Inflammatory macrophage treated with lipopolysaccharide for 1 hour (primary cell): ENCODE results near the gene C2CD5.
"Not testable (repeated sequence)": the region's sequence is repeated elsewhere in the genome, so short reads cannot be mapped to it uniquely, and the experiment has no call there.

ENCODE experiments used
- DNase-seq, 2 donors: peaks; one replicate each; pipeline ENCODE4 v3.0.0-alpha.2; 2020 to 2022

C2CD5 gene

DNA sequence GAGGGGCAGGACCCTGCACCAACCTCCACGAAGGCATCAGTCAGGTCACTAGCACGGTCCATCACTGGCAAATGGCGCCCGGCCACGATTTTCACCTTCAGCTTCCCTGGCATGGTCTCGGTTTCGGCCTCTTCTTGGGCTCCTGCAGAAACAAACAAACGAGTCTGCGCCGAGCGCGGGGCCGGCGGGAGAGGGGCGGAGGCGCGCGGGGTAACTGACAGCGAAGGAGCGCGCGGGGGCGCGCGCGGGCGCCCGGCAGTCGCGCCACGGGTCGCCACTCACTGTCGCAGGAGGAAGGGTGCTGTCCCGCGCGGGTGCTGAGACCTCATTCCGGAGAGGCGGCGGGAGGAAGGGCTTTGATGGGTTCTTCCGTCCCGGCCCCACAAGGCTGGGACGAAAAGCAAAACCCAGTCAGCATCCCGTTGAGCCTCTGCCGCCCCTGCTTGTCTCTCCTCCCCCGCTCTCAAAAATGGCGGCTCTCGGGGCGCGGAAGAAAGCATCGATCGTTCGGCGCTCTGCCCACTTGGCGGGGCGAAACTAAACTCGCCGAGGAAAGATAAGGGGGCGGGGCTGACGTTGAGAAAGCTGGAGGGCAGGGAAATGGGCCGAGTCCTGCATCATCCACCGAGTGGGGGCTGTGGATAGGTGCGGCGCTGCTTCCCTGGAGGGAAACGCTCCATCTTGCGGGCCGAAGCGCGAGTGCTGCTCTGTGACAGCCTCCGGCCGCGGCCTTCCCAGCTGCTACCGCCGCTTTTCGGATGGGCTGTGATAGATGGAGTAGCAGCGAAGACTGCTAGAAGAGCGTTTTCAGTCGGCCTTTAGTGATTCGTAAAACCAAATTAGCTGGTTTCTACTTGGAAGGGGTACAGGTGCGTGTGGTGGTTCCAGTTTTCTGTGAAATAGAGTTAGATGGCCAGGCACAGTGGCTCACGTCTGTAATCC, at the start of gene C2CD5:
TSS of gene C2CD5 (minus strand) at position 505 of the 942 bp plus-strand sequence. CDS start at position 113, 392 bp downstream.
- DNase-seq, result peak; percentile 93 to 98

- DNase-seq, result no peak
These were observed 49.5 kb upstream of the C2CD5 start for GRCh38 chr12:22593864-22594263.

DNA sequence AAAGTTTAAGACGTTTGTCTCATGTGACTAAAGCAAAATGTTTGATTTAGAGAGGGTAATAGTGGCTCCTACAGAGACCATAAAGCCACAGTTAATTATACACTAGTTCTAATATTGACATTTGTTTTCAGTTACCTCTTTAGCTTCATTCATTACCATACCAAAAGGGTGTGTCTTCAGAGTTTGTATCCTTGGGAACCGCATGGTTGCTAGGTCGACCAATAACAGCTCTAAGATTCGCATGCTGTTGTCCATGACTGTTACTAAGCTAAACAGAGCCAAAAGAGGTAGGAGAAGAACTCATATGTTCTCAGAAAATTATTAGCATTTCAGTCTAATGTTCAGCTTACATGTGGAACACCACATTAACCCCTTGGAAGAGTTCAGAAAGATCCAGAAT, 44.5 kb upstream of the C2CD5 start:
- no peak for DNase-seq

- no peak for DNase-seq
These were observed 34.0 kb upstream of the C2CD5 start for GRCh38 chr12:22578328-22578727.

GRCh38 chr12:22577667-22578066, 33.3 kb upstream of the C2CD5 start:
- no peak for DNase-seq

DNA sequence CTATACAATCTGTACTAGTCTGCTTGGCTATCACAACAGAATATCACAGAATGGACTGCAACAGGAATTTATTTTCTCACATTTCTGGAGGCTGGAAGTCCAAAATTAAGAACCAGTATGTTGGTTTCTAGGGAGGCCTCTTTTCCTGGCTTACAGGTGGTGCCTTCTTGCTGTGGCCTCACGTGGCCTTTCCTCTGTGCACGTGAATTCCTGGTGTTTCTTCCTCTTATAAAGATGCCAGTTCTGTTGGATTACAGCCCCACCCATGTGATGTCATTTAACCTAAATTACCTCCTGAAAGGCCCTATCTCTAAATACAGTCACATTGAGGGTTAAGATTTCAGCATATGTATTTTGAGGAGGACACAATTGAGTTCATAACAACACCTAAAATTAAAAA, 32.1 kb upstream of the C2CD5 start:
- DNase-seq, result no peak

DNA sequence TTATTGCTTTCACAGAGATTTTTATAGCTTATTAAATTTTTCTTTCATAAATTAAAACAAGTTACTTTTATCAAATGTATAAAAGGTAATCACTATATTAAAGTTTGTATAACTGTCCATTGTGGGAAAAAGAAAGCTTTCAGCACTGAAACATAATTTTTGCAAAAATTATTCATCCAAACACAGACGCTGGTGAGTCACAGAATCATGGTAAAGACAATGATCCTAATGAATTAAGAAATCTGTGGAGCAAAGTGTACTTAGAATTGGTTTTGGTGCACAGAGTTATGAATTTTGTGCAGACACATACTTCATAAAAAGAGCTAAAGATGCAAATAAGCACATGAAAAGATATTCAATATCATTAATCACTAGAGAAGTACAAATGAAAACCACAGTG, 31.7 kb upstream of the C2CD5 start:
- DNase-seq, result no peak

GRCh38 chr12:22574921-22575320, 30.6 kb upstream of the C2CD5 start:
- DNase-seq, result no peak

GRCh38 chr12:22573181-22573580, 28.8 kb upstream of the C2CD5 start:
- no peak for DNase-seq

- no peak for DNase-seq
These were observed 24.9 kb upstream of the C2CD5 start for GRCh38 chr12:22569253-22569652.

DNA sequence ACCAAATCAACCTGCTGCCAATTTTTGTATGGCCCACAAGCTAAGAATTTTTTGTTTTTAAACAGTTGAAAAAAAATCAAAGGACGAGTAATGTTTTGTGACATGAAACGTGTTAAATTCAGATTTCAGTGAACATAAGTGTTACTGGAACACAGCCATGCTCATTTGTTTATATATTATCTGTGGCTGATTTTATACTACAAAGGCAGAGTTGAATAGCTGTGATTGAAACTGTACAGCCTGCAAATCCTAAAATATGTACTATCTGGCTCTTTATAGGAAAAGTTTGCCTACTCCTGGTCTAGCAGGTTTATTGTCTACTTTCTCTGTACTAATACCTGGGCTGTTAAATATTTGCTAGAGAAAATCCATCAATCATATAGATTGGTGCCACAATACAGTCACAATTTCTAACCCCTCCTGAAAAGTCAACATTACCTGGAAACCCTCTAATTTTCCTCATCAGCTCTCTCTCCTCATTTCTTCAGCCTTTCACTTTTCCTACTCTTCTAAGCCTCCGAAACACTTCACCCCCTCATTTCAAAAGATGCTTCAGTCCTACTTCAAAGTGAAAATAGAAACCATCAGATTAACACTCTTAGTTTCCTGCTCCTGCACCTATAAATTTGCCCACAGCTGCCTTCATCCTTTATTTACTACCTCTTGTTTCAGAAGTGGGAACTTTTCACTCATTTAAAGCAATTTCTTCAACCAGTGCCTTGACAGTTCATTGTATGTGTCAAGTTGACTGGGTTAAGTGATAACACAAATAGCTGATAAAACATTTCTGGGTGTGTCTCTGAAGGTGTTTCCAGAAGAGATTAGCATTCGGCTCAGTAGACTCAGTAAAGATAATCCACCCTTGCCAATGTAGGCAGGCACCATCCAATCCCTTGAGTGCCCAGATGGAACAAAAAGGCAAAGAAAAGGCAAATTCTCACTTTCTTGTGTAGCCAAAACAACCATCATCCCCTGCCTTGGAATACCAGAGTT, 18.0 kb upstream of the C2CD5 start:
- no peak for DNase-seq

DNA sequence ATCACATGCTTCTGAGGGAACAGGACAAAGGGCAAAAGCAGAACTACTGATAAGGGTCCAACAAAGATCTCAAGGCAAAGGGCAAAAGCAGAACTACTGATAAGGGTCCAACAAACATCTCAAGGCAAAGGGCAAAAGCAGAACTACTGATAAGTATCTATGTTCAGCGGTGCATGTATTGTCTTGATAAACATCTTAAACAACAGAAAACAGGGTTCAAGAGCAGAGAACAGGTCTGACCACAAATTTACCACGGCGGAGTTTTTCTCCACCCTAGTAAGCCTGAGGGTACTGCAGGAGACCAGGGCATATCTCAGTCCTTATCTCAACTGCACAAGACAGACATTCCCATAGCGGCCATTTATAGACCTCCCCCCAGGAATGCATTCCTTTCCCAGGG, 10.4 kb upstream of the C2CD5 start:
- not testable (repeated sequence) for DNase-seq

DNA sequence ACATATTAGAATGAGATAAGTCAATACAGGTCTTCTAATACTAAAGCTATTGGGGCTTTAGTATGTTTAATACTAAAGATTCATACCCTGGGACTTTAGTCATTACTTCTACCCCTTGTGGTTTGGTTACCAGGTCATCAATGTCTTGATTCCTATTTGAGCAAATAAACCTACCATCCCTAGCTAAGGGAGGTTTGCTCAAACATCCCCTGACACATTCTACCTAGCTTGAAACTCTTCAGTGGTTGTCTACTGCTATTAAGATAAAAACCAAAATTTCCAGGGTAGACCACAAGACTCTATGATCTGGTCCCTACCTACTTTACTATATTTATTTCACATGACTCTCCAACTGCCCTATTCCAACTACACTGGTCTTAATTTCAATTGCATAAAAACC, 7.3 kb upstream of the C2CD5 start:
- no peak for DNase-seq

DNA sequence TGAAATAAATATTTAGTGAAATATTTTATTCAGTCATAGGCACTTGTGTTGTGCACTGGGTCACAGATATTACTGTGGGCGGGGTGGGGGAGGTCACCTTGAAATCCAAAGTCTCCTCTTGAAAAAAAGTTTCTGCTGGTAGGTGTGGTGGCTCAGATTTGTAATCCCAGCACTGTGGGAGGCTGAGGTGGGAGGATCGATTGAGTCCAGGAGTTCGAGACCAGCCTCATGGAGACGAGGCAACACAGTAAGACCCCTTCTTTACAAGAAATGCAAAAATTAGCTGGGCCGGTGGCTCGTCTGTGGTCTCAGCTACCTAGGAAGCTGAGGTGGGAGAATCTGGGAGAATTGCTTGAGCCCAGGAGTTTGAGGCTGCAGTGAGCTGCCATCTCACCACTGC, 913 bp upstream of the C2CD5 start:
- no peak for DNase-seq

GRCh38 chr12:22543246-22544037, 900 bp downstream of the C2CD5 start:
- DNase-seq, result peak in 1 of 2 donors; percentile 21

DNA sequence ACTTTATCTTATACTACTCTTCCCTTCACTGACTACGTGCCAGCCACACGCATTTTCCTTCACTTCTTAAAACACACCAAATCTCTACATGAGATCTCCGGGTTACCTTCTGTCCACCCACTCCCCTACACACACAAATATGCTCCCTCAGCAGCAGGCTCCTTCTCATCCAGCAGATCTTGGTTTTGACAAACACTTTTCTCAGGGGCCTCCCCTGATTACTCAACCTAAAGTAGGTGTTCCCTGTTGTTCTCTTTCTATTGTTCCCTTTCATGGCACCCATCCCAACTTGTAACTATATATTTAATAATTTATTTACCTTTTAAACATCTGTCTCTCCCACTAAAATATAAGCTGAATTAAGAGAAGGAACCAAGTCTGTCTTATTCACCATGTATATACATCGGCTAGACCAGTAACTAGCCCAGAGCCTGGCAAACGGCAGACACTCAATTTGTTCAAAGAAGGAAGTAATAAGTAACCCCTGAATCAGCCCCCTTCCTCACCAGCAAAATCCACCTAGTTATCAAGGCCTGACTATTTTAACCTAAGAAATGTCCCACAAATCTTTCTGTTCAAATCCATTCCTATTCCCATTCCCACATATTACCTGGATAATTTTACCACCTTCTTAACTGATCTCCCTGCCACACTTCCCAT, 2.7 kb downstream of the C2CD5 start:
- peak; percentile 34 to 41 for DNase-seq

- peak; percentile 88 to 98 for DNase-seq
These were observed 5.3 kb downstream of the C2CD5 start for GRCh38 chr12:22539055-22539454.

DNA sequence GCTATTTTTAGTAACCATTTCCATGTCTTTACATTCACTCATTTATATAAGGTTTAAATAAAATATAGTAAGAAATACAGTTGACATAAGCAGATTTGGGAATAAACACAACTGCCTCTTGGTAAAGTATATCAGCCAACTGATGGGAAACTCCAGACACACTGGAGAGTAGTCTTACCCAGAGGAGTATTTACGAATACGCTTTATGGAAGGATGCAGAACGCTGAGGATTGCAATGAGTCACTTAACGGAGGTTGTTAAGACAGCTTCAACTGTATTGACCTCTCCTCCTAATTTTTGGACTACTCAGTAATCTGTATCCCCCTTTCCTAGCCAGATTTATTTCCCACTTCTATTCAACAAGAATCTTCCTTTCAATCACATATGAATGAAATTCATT, 6.0 kb downstream of the C2CD5 start:
- peak; percentile 57 to 72 for DNase-seq

DNA sequence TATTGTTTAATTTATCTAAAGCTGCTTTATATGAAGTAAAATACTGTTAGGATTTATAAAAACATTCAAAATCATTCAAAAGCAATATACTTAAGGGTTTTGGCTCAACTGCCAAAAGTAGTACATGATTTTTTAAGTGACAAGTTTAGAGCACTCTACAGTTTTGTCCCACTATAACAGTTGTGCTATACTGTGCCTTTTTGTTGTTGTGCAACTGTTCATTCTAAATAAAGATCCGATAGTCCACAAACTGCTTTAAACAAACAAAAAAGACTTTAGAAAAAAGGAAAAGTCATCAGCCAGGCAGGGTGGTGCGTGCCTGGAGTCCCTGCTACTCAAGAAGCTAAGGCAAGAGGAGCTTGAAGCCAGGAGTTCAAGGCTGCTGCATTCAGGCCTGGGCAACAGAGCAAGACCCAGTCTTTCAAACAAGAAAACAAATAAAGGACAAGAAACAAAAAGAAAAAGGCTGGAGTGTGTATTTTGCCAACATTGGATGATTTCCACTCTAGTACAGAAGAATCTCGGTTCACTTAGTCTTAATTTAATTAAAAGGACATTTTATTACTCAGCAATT, 7.3 kb downstream of the C2CD5 start:
- DNase-seq, result no peak

DNA sequence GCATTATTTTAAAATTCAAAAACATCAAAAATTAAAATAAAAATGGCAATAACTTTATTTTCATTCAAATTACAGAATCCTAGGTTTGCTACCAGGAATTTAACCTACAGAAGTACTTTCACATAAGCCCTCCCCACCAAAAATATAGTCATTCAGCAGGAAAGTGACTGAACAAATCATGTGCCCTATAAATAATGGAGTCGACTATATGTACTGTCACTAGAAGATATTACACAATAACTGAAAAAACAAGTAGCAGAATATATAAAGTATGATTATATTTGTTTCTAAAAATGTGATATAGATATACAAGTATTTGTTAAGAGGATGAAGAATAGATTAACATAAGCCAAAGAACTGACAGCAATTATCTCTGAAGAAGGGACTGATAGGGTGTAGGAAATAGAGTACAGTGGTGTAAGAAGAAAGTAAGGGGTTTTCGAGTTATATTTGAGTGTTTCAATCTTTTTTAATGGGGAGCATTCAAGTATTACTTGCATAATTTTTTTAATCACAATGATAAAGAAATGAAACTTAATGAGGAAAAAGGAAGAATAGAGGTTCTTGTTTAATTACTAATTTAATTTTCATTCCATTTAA, 7.9 kb downstream of the C2CD5 start:
- DNase-seq, result peak in 1 of 2 donors; percentile 21

DNA sequence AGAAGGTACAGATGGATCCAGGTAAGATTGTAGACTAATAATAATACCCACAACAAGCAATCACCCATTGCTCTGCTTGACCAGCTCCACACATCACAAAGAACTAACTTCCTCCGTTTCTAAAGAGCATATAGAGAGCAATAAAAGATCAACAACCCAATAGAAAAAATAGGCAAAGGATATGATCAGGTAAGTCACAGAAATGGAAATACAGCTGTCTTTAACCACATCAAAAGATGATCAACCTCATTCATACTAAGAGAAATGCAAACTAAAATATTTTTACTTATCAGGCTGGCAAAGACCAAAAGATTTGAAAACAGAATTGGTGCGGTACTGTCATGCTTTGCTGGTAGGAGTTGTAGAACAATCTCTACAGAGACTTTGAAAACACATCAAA, 8.9 kb downstream of the C2CD5 start:
- no peak for DNase-seq
